Activated CD4-positive, alpha-beta T cell treated with anti-CD3 and anti-CD28 coated beads, Interleukin-2, amount 10 ng/mL, durations not matched to agents 7 days and 5 days (primary cell): ENCODE measurements around the gene SLC25A44. TPM values are rescaled to one million over a fixed set of nuclear protein-coding genes. Genes with fewer than 3 reads are reported as not detected.

Experiments used
- CTCF ChIA-PET: fragments of 350-600 bp; sonication (Branson Sonifier 250); formaldehyde crosslinking; loops from one replicate; lab custom pipeline; 2021; ENCODE audit warnings: antibody characterized with exemption; lab: Charles Lee
- POLR2A ChIA-PET: fragments of 350-600 bp; sonication (Branson Sonifier 250); formaldehyde crosslinking; loops from one replicate; lab custom pipeline; 2021; ENCODE audit warnings: antibody characterized with exemption; lab: Charles Lee
- DNase-seq: peaks from one replicate; pipeline ENCODE4 v3.0.0-alpha.2; 2020
- H3K27ac Mint-ChIP-seq: one replicate; pipeline ENCODE4 v1.8.0; 2021; ENCODE audit warnings: mild to moderate bottlenecking, moderate library complexity, mixed read lengths
- H3K27me3 Mint-ChIP-seq: one replicate; pipeline ENCODE4 v1.8.0; 2021; ENCODE audit warnings: mixed read lengths
- H3K36me3 Mint-ChIP-seq: one replicate; pipeline ENCODE4 v1.8.0; 2021; ENCODE audit warnings: low read depth, mixed read lengths
- H3K4me1 Mint-ChIP-seq: one replicate; pipeline ENCODE4 v1.8.0; 2021; ENCODE audit warnings: mixed read lengths
- H3K4me3 Mint-ChIP-seq: one replicate; pipeline ENCODE4 v1.8.0; 2021; ENCODE audit warnings: mild to moderate bottlenecking, moderate library complexity, mixed read lengths
- H3K9me3 Mint-ChIP-seq: one replicate; pipeline ENCODE4 v1.8.0; 2021; ENCODE audit warnings: mixed read lengths
- total RNA-seq, 2 experiments: library from RNA; stranded (reverse); gene quantifications; one replicate each; pipeline ENCODE4 v1.2.3, GENCODE V29; 2021

Gene SLC25A44
- total RNA-seq, 2 experiments from 2014 or later, result 27.5 to 28.0 TPM

GRCh38 chr1:156193208-156193487 lies 756 bp upstream of the SLC25A44 start:
- Mint-ChIP-seq H3K27ac (peak overlapping the region; percentile 98), H3K36me3 (peaks cover 29% of the 10 kb centered on the region)
- POLR2A ChIA-PET, result interaction anchor here (1.1 kb wide), 1 partner anchor 20 kb away, joined by 5 read pairs; the partner anchor contains the start of gene PMF1

DNA sequence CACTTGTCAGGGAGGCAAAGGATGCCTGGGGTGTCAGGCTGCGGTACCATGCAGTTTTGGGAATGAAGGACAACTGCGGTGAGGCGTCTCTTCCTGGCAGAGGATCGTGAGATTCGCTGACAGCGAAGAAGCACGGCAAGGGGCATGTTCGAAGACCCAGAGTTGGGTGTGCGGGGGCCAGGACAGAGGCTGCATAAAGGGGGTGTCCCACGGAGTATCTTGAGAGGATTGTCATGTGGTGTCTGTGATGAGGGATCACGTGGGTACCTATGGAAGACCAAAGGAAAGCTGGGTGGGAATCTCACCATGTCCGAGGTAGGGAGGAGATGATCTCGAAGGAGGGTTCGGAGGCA lies 372 bp downstream of the SLC25A44 start:
- H3K4me3 Mint-ChIP-seq, result peak overlapping the region; percentile 91
- H3K36me3 Mint-ChIP-seq, result peaks cover 38% of the 10 kb centered on the region
- H3K4me1 Mint-ChIP-seq, result peaks cover 64% of the 10 kb centered on the region
- H3K9me3 Mint-ChIP-seq, result peaks cover 5% of the 10 kb centered on the region
- POLR2A ChIA-PET, result no interaction called here
- peak overlapping the region; percentile 98 for H3K27ac Mint-ChIP-seq
- H3K27me3 Mint-ChIP-seq, result no peaks in the 10 kb centered on the region
- CTCF ChIA-PET, result interaction anchor here (0.5 to 1.8 kb wide), 10 partner anchors 14 to 1831 kb away, joined by 3 to 6 read pairs (median 4); partner anchors contain the start of gene SEMA4A
- DNase-seq, result no peak

More at GRCh38 chr1:156193208-156193487, 756 bp upstream of the SLC25A44 start:
- H3K4me1 Mint-ChIP-seq, result peaks cover 53% of the 10 kb centered on the region
- H3K4me3 Mint-ChIP-seq, result peak overlapping the region; percentile 91
- no peak for DNase-seq
- peaks cover 9% of the 10 kb centered on the region for H3K9me3 Mint-ChIP-seq
- no peaks in the 10 kb centered on the region for H3K27me3 Mint-ChIP-seq
- CTCF ChIA-PET, result interaction anchor here (1.2 to 1.8 kb wide), 4 partner anchors 20 to 97 kb away, joined by 3 to 5 read pairs (median 4); partner anchors contain the start of genes PMF1 and SEMA4A

- H3K27me3 Mint-ChIP-seq, result no peaks in the 10 kb centered on the region
- H3K36me3 Mint-ChIP-seq, result peaks cover 46% of the 10 kb centered on the region
- H3K27ac Mint-ChIP-seq, result peak overlapping the region; percentile 38
- peak overlapping the region; percentile 91 for H3K4me3 Mint-ChIP-seq
- POLR2A ChIA-PET, result no interaction called here
- peaks cover 77% of the 10 kb centered on the region for H3K4me1 Mint-ChIP-seq
- H3K9me3 Mint-ChIP-seq, result no peaks in the 10 kb centered on the region
- CTCF ChIA-PET, result interaction anchor here (2.4 kb wide), 1 partner anchor 29 kb away, joined by 11 read pairs; no protein-coding TSS in a partner anchor
- no peak for DNase-seq
These were observed 1.9 kb downstream of the SLC25A44 start for GRCh38 chr1:156195853-156196252.

GRCh38 chr1:156196445-156196844 lies 2.5 kb downstream of the SLC25A44 start:
- CTCF ChIA-PET, result interaction anchor here (0.6 to 3.3 kb wide), 6 partner anchors 10 to 275 kb away, joined by 3 to 30 read pairs (median 4); partner anchors contain the start of gene PMF1
- H3K36me3 Mint-ChIP-seq, result peaks cover 46% of the 10 kb centered on the region
- no peaks in the 10 kb centered on the region for H3K9me3 Mint-ChIP-seq
- no peak overlapping the region for H3K4me3 Mint-ChIP-seq
- DNase-seq, result no peak
- peak overlapping the region; percentile 15 for H3K27ac Mint-ChIP-seq
- H3K27me3 Mint-ChIP-seq, result no peaks in the 10 kb centered on the region
- H3K4me1 Mint-ChIP-seq, result peaks cover 77% of the 10 kb centered on the region
- POLR2A ChIA-PET, result interaction anchor here (0.8 kb wide), 1 partner anchor 21 kb away, joined by 3 read pairs; no protein-coding TSS in a partner anchor

- Mint-ChIP-seq H3K27ac (peak overlapping the region; percentile 81), H3K4me1 (peaks cover 64% of the 10 kb centered on the region), H3K36me3 (peaks cover 43% of the 10 kb centered on the region), H3K9me3 (no peaks in the 10 kb centered on the region), H3K4me3 (no peak overlapping the region), H3K27me3 (no peaks in the 10 kb centered on the region)
- ChIA-PET CTCF (interaction anchor here (0.7 to 3.3 kb wide), 10 partner anchors 13 to 103 kb away, joined by 3 to 30 read pairs (median 4); partner anchors contain the start of gene PMF1), POLR2A (interaction anchor here (0.6 kb wide), 2 partner anchors 14 to 101 kb away, joined by 3 to 5 read pairs; partner anchors contain the start of gene PMF1)
- no peak for DNase-seq
These were observed 5.0 kb downstream of the SLC25A44 start for GRCh38 chr1:156198831-156199349.

DNA sequence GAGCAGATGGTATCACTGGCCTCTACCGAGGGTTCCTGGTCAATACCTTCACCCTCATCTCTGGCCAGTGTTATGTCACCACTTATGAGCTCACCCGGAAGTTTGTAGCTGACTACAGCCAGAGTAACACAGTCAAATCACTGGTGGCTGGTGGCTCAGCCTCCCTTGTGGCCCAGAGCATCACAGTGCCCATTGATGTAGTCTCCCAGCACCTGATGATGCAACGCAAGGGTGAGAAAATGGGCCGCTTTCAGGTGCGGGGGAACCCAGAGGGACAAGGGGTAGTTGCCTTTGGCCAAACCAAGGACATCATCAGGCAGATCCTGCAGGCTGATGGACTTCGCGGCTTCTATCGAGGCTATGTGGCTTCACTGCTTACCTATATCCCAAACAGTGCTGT lies 6.1 kb downstream of the SLC25A44 start:
- Mint-ChIP-seq H3K4me3 (no peak overlapping the region), H3K4me1 (peaks cover 58% of the 10 kb centered on the region), H3K36me3 (peaks cover 42% of the 10 kb centered on the region), H3K27ac (no peak overlapping the region), H3K9me3 (no peaks in the 10 kb centered on the region), H3K27me3 (no peaks in the 10 kb centered on the region)
- ChIA-PET CTCF (interaction anchor here (0.7 to 2.2 kb wide), 7 partner anchors 13 to 54 kb away, joined by 3 to 9 read pairs (median 3); partner anchors contain the start of gene PMF1), POLR2A (interaction anchor here (2.3 kb wide), 1 partner anchor 13 kb away, joined by 8 read pairs; the partner anchor contains the start of gene PMF1)
- DNase-seq, result no peak

GRCh38 chr1:156203331-156203730 lies 9.4 kb downstream of the SLC25A44 start:
- peaks cover 40% of the 10 kb centered on the region for H3K36me3 Mint-ChIP-seq
- ChIA-PET POLR2A (interaction anchor here (0.6 kb wide), 1 partner anchor 39 kb away, joined by 3 read pairs; no protein-coding TSS in a partner anchor), CTCF (interaction anchor here (0.6 kb wide), 1 partner anchor 95 kb away, joined by 3 read pairs; no protein-coding TSS in a partner anchor)
- DNase-seq, result no peak
- no peaks in the 10 kb centered on the region for H3K9me3 Mint-ChIP-seq
- H3K27ac Mint-ChIP-seq, result no peak overlapping the region
- H3K4me1 Mint-ChIP-seq, result peaks cover 31% of the 10 kb centered on the region
- no peaks in the 10 kb centered on the region for H3K27me3 Mint-ChIP-seq
- H3K4me3 Mint-ChIP-seq, result no peak overlapping the region

DNA sequence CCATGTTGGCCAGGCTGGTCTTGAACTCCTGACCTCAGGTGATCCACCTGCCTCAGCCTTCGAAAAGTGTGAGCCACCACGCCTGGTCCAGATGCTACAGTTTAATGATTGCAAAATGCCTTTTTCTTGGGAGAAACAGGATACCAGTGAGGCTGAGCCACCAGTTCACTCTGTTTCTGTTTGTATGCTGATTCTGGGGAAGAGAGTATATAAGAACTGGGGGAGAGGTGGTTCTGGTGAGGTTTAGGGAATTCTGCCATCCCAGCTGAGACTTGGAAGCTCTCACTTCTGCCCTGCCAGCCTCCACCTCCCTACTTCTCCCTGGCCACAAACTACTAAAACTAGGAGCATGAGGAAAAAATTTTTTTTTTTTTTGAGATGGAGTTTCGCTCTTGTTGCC lies 10.8 kb downstream of the SLC25A44 start:
- DNase-seq, result no peak
- no peak overlapping the region for H3K4me3 Mint-ChIP-seq
- H3K27ac Mint-ChIP-seq, result no peak overlapping the region
- ChIA-PET CTCF (interaction anchor here (0.6 kb wide), 1 partner anchor 39 kb away, joined by 4 read pairs; no protein-coding TSS in a partner anchor), POLR2A (no interaction called here)
- no peaks in the 10 kb centered on the region for H3K27me3 Mint-ChIP-seq
- no peaks in the 10 kb centered on the region for H3K9me3 Mint-ChIP-seq
- peaks cover 23% of the 10 kb centered on the region for H3K4me1 Mint-ChIP-seq
- H3K36me3 Mint-ChIP-seq, result peaks cover 40% of the 10 kb centered on the region

- no peak for DNase-seq
- H3K4me3 Mint-ChIP-seq, result no peak overlapping the region
- H3K4me1 Mint-ChIP-seq, result peaks cover 38% of the 10 kb centered on the region
- no peaks in the 10 kb centered on the region for H3K9me3 Mint-ChIP-seq
- ChIA-PET CTCF (interaction anchor here (0.9 to 6.9 kb wide), 4 partner anchors 14 to 18 kb away, joined by 3 to 30 read pairs (median 4); no protein-coding TSS in a partner anchor), POLR2A (no interaction called here)
- H3K36me3 Mint-ChIP-seq, result peaks cover 62% of the 10 kb centered on the region
- peak overlapping the region; percentile 98 for H3K27ac Mint-ChIP-seq
- no peaks in the 10 kb centered on the region for H3K27me3 Mint-ChIP-seq
These were observed 17.3 kb downstream of the SLC25A44 start for GRCh38 chr1:156211243-156211642.

DNA sequence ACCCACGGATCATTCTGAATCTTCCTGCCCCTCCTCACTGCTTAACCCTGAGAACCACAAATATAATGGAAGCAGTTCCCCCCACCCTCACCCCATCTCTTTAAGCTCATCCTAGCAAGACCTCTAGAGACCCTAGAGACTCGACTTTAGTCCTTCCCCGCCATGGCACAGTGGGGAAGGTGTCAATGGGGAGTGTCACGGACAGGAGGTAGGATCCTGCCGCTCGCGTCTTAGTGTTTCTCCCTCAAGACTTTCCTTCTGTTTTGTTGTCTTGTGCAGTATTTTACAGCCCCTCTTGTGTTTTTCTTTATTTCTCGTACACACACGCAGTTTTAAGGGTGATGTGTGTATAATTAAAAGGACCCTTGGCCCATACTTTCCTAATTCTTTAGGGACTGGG lies 18.2 kb downstream of the SLC25A44 start:
- H3K36me3 Mint-ChIP-seq, result peaks cover 63% of the 10 kb centered on the region
- ChIA-PET POLR2A (interaction anchor here (0.6 to 1.4 kb wide), 4 partner anchors 10 to 15 kb away, joined by 3 to 8 read pairs (median 4); no protein-coding TSS in a partner anchor), CTCF (interaction anchor here (1.3 to 6.9 kb wide), 6 partner anchors 9 to 67 kb away, joined by 5 to 30 read pairs (median 6); partner anchors contain the start of gene SLC25A44)
- peak overlapping the region; percentile 90 for H3K4me3 Mint-ChIP-seq
- H3K27ac Mint-ChIP-seq, result peak overlapping the region; percentile 98
- H3K27me3 Mint-ChIP-seq, result no peaks in the 10 kb centered on the region
- DNase-seq, result no peak
- peaks cover 41% of the 10 kb centered on the region for H3K4me1 Mint-ChIP-seq
- H3K9me3 Mint-ChIP-seq, result no peaks in the 10 kb centered on the region

- H3K4me1 Mint-ChIP-seq, result peaks cover 50% of the 10 kb centered on the region
- DNase-seq, result peak; percentile 98
- H3K9me3 Mint-ChIP-seq, result no peaks in the 10 kb centered on the region
- CTCF ChIA-PET, result interaction anchor here (0.5 to 6.9 kb wide), 9 partner anchors 8 to 68 kb away, joined by 4 to 30 read pairs (median 6); partner anchors contain the start of gene SLC25A44
- peaks cover 61% of the 10 kb centered on the region for H3K36me3 Mint-ChIP-seq
- POLR2A ChIA-PET, result interaction anchor here (0.6 to 1.4 kb wide), 6 partner anchors 9 to 59 kb away, joined by 3 to 8 read pairs (median 4); partner anchors contain the start of gene SLC25A44
- no peaks in the 10 kb centered on the region for H3K27me3 Mint-ChIP-seq
- peak within 1 kb of the TSS; percentile 98 for H3K27ac Mint-ChIP-seq
- peak within 1 kb of the TSS; percentile 90 for H3K4me3 Mint-ChIP-seq
These were observed 19.1 kb downstream of the SLC25A44 start, which contains the start of gene PMF1 for GRCh38 chr1:156212833-156213643. PMF1 (plus strand) TSS chr1:156213007; CDS start chr1:156213016, 9 bp downstream.

- no peak for DNase-seq
- H3K4me3 Mint-ChIP-seq, result peak overlapping the region; percentile 90
- H3K9me3 Mint-ChIP-seq, result no peaks in the 10 kb centered on the region
- H3K36me3 Mint-ChIP-seq, result peaks cover 61% of the 10 kb centered on the region
- no peaks in the 10 kb centered on the region for H3K27me3 Mint-ChIP-seq
- peaks cover 52% of the 10 kb centered on the region for H3K4me1 Mint-ChIP-seq
- POLR2A ChIA-PET, result interaction anchor here (1.0 to 1.4 kb wide), 4 partner anchors 8 to 59 kb away, joined by 3 to 8 read pairs (median 6); partner anchors contain the start of gene SLC25A44
- H3K27ac Mint-ChIP-seq, result peak overlapping the region; percentile 98
- CTCF ChIA-PET, result interaction anchor here (1.3 to 6.9 kb wide), 7 partner anchors 12 to 68 kb away, joined by 4 to 30 read pairs (median 6); partner anchors contain the start of gene SLC25A44
These were observed 19.7 kb downstream of the SLC25A44 start for GRCh38 chr1:156213644-156213966.
